HG02642 (cell line): ENCODE data around the gene TMCC1.

Experiments
- ATAC-seq: cut with Tn5 transposase; IDR thresholded peaks from one replicate; pipeline ENCODE4 v1.9.1; 2021; ENCODE audit warnings: mild to moderate bottlenecking; ENCODE audit not compliant: unreplicated experiment, poor library complexity

TMCC1 gene

DNA sequence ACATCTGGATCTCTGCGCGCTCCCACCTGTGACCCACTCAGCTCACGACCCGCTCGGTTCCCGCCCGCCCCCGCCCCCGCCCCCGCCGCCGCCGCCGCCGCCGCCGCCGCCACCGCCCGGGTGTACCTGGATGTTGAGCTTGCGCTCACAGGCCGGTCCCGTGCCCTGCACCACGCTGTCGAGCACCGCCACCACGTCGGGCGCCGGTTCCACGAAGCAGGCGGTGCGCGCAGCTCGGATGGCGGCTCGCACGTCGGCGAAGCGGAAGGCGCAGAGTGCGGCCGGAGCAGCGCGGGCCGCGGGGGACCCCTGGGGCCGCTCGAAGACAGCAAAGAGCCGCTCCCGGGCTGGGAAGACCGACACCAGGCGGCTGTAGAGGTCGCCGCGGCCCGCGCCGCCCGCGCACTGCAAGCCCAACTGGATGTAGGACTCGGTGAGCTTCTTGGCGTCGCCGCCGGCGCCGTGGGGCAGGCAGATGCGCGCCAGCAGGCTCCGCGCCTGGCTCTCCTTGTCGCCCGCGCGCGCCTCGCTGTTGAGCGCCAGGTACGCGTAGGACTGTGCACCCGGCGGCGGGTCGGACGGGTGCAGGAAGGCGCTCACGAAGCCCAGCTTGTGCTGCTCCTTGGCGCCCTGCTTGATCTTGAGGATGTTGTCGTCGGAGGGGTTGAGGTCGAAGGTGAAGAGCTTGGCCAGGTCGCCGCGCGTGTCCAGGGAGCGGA is 288.1 kb downstream of the TMCC1 start:
- ATAC-seq = no peak

DNA sequence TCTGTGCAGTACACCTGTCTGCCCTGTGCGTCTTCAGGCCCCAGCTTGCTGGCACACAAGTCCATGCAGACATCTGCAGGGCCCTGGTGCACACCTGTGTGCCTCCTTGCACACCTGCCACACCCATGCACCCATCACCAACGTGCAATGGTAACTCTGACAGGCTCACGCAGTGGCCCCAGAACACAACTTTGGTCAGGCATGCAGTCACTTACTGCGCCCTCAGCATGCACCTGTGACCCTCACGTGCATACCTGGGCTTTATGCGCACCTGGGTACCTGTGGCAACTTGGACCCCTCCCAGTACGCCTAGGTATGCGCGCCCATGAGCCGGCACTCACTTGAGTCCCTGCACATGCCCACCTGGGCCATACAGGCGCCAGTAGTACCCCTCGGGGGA is 288.7 kb downstream of the TMCC1 start:
- no peak for ATAC-seq

DNA sequence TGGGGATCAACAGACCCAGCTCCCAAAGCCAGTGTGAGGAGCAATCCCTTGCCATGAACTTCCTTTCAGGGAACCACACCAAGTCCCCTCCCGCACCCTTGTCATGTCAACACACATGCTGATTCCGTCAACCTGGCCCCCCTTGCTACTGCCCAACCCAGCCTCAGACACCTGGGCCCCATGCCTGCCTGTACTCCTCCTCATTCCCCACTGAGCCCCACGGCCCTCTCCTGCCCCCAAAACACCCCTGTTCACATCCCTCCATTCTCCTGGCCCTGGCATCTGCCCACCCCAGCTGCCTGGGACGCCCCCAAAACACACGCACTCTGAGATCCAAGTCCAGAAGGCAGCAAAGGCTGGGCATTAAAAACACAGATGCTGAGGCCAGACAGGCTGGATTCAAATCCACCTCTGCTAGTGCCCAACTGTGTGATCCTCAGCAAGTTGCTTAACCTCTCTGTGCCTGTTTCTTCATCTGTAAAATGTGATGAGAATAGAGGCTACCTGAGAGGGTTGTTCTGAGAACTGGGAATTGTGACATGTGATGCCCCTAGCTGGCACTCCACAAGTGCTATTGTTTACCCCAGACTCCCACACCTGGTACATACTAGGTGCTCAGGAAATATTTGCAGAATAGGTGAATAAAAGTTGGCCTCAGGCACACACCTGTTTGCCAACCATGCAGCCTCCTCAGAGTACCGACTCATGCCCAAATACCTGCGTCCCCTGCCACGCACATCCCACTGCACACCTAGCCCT is 289.3 kb downstream of the TMCC1 start:
- no peak for ATAC-seq

GRCh38 chr3:129603561-129603942 is 290.0 kb downstream of the TMCC1 start:
- no peak for ATAC-seq

DNA sequence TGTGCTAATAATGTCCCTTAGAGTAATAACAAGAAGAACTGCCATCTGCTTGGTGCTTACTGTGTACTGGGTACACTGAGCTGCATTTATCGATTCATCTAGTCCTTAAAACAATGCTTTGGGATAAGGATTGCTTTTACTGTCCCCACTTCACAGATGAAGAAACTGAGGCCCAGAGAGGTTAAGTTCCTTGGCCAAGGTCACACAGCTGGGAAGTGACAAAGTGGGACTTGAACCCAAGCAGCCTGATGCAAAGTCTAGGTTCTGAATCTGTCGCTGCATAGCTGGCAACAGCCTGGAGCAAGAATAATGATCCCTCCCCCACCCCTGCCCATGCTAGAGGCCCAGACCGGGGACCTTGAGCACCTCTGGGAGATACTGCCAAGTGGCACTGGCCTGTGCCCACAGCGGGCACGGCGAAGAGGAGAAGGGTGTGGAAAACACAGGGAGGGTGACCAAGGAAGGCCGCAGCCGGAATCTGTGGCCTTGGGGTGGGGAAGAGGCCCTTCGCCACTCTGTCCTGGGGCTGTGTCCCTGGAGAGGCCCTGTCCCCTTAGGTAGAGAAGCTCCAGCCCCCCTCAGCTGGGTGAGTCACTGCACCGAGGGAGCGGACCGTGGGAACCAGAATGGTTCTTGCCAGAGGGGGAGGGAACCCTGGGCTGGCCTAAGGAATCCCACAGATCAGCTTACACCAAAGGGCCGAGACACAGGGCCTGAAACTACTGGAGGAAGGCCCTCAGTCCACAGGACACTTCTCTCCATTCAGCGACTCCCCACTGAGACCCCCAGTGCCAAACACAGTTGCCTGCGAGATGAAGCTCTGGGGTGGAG is 290.6 kb downstream of the TMCC1 start:
- no peak for ATAC-seq

DNA sequence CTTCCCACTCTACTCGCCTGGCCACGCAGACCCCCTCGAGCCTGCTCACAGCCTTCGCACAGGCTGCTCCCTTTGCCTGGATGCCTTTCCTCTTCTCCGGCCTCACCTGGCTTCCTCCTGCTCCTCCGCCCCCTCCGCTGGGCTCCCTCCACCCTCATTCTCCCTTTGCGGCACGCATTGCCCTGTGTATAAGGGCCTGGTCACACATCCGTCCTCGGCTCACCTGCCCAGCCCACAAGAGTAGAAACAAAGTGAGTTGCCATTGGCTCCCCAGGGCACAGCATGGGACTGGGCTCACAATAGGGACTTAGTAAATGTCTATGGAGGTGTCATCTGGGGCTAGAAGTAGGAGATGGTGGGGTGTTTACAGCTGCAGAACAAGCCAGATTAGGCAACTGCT is 291.2 kb downstream of the TMCC1 start:
- ATAC-seq = no peak

DNA sequence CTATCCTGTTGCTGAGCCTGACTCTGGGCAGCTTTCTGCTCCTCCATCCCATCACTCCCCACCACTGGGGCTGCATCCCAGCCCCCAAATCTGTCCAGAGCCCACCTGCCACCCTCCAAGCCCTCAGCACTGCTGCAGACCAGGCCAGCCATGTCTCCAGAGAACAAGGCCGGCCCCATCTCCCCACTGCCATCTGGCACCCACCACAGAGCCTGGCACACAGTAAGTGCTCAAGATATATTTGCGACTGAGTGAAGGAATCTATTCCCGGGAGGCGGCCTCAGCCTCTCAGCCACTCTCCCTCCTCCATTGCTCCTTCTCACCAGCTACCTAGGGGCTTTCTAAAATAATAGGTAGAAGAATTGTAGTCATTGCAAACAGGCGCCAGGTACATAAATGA is 291.8 kb downstream of the TMCC1 start:
- ATAC-seq = no peak

GRCh38 chr3:129600348-129600747 is 293.2 kb downstream of the TMCC1 start:
- ATAC-seq = no peak

- ATAC-seq = no peak
Measured at GRCh38 chr3:129599607-129600006, 293.9 kb downstream of the TMCC1 start.

- ATAC-seq = no peak
Measured at GRCh38 chr3:129599073-129599472, 294.4 kb downstream of the TMCC1 start.

- ATAC-seq = no peak
Measured at GRCh38 chr3:129598484-129598883, 295.0 kb downstream of the TMCC1 start.

GRCh38 chr3:129598000-129598381 is 295.5 kb downstream of the TMCC1 start:
- no peak for ATAC-seq
